ENCODE data around the gene EPHA3. TPM values are rescaled to one million over a fixed set of nuclear protein-coding genes. Genes with fewer than 3 reads are reported as not detected.

EPHA3 gene
- total and polyA plus RNA-seq, 2 donors from 2014 or later, result 0.19 to 6.5 TPM

- Histone ChIP-seq H3K9me3 (ENCODE audit: control insufficient read depth in 2 of 3, insufficient read depth in 1 of 3, low read length in 3 of 3) (no peaks in the 10 kb centered on the region), H3K4me3 (ENCODE audit: low read length in 3 of 3) (no peak overlapping the region), H3K9ac (ENCODE audit: low read length in 3 of 3) (no peak overlapping the region), H3K27ac (ENCODE audit: low read depth in 2 of 2, low read length in 2 of 2) (no peak overlapping the region), H3K36me3 (ENCODE audit: control insufficient read depth in 2 of 3, insufficient read depth in 3 of 3, low read length in 3 of 3) (no peaks in the 10 kb centered on the region), H3K27me3 (ENCODE audit: control insufficient read depth, insufficient read depth, low read length) (no peaks in the 10 kb centered on the region), H3K4me1 (ENCODE audit: control insufficient read depth in 2 of 3, insufficient read depth in 2 of 3, low read depth in 1 of 3, low read length in 3 of 3) (no peaks in the 10 kb centered on the region)
- no peak for TF ChIP-seq CTCF (IDR thresholded peaks at IDR 0.05; ENCODE audit: borderline replicate concordance, extremely low read depth, insufficient read depth)
- FAIRE-seq (no peak), DNase-seq (no peak)
- intact Hi-C loops (cut with DNase I), result no loop called here
Measured at GRCh38 chr3:89216016-89216739, 108.8 kb downstream of the EPHA3 start.

GRCh38 chr3:89217148-89217685, 109.8 kb downstream of the EPHA3 start:
- Histone ChIP-seq H3K36me3 (ENCODE audit: control insufficient read depth in 2 of 3, insufficient read depth in 3 of 3, low read length in 3 of 3) (no peaks in the 10 kb centered on the region), H3K4me1 (ENCODE audit: control insufficient read depth in 2 of 3, insufficient read depth in 2 of 3, low read depth in 1 of 3, low read length in 3 of 3) (no peaks in the 10 kb centered on the region), H3K9me3 (ENCODE audit: control insufficient read depth in 2 of 3, insufficient read depth in 1 of 3, low read length in 3 of 3) (no peaks in the 10 kb centered on the region), H3K27me3 (ENCODE audit: control insufficient read depth, insufficient read depth, low read length) (no peaks in the 10 kb centered on the region), H3K9ac (ENCODE audit: low read length in 3 of 3) (no peak overlapping the region), H3K4me3 (ENCODE audit: low read length in 3 of 3) (no peak overlapping the region), H3K27ac (ENCODE audit: low read depth in 2 of 2, low read length in 2 of 2) (no peak overlapping the region)
- intact Hi-C loops (cut with DNase I), result no loop called here
- FAIRE-seq, result no peak
- no peak for TF ChIP-seq CTCF (IDR thresholded peaks at IDR 0.05; ENCODE audit: borderline replicate concordance, extremely low read depth, insufficient read depth)
- no peak for DNase-seq

GRCh38 chr3:89221924-89222323, 114.5 kb downstream of the EPHA3 start:
- DNase-seq (no peak), FAIRE-seq (no peak)
- no peak for TF ChIP-seq CTCF (IDR thresholded peaks at IDR 0.05; ENCODE audit: borderline replicate concordance, extremely low read depth, insufficient read depth)
- Histone ChIP-seq H3K4me3 (ENCODE audit: low read length in 3 of 3) (no peak overlapping the region), H3K36me3 (ENCODE audit: control insufficient read depth in 2 of 3, insufficient read depth in 3 of 3, low read length in 3 of 3) (no peaks in the 10 kb centered on the region), H3K27ac (ENCODE audit: low read depth in 2 of 2, low read length in 2 of 2) (no peak overlapping the region), H3K9ac (ENCODE audit: low read length in 3 of 3) (no peak overlapping the region), H3K4me1 (ENCODE audit: control insufficient read depth in 2 of 3, insufficient read depth in 2 of 3, low read depth in 1 of 3, low read length in 3 of 3) (no peaks in the 10 kb centered on the region), H3K9me3 (ENCODE audit: control insufficient read depth in 2 of 3, insufficient read depth in 1 of 3, low read length in 3 of 3) (no peaks in the 10 kb centered on the region), H3K27me3 (ENCODE audit: control insufficient read depth, insufficient read depth, low read length) (no peaks in the 10 kb centered on the region)
- intact Hi-C loops (cut with DNase I), result no loop called here

All from kidney (tissue), 14 donors.